Keratinocyte (primary cell): ENCODE data around the gene SIX5. TPM values are rescaled to one million over a fixed set of nuclear protein-coding genes. Genes with fewer than 3 reads are reported as not detected.

Experiments used
- DNase-seq: peaks from one replicate; pipeline ENCODE4 v3.0.0-alpha.2; 2011; ENCODE audit warnings: low read depth, missing footprints, low spot score
- FAIRE-seq: peaks from 2 replicates; lab custom pipeline; 2011; peaks lifted over from hg19 to GRCh38; lab: Jason Lieb, UNC
- H2AFZ ChIP-seq: 2 replicates; pipeline ENCODE4 v1.6.0; 2012; ENCODE audit warnings: low read length, control low read depth, inconsistent platforms; ENCODE audit not compliant: control insufficient read depth
- H3K27ac ChIP-seq: 2 replicates; pipeline ENCODE4 v1.5.1; 2011; ENCODE audit warnings: low read length; ENCODE audit not compliant: control insufficient read depth, insufficient read depth
- H3K27me3 ChIP-seq: 3 replicates; pipeline ENCODE4 v1.6.0; 2011; ENCODE audit warnings: low read length; ENCODE audit not compliant: control insufficient read depth, insufficient read depth; ENCODE audit errors: extremely low read depth
- H3K36me3 ChIP-seq, 2 experiments: 2 replicates in 1 of 2; 3 replicates in 1 of 2; pipeline ENCODE4 v1.5.1; 2011; ENCODE audit warnings: low read length in 2 of 2, mild to moderate bottlenecking in 1 of 2; ENCODE audit not compliant: control insufficient read depth in 2 of 2, insufficient read depth in 2 of 2; ENCODE audit errors: extremely low read depth in 1 of 2
- H3K4me1 ChIP-seq: 3 replicates; pipeline ENCODE4 v1.5.1; 2011; ENCODE audit warnings: low read length; ENCODE audit not compliant: control insufficient read depth, insufficient read depth; ENCODE audit errors: extremely low read depth
- H3K4me2 ChIP-seq: 3 replicates; pipeline ENCODE4 v1.6.0; 2011; ENCODE audit warnings: low read depth, low read length; ENCODE audit not compliant: control insufficient read depth, insufficient read depth; ENCODE audit errors: extremely low read depth
- H3K4me3 ChIP-seq, 3 experiments: fragments of 200-600 bp in 1 of 3; sonication (generic) in 1 of 3; 2 replicates in 2 of 3; 3 replicates in 1 of 3; pipeline ENCODE4 v1.5.1; 2011 to 2016; ENCODE audit warnings: low read length in 3 of 3, mild to moderate bottlenecking in 3 of 3, control low read depth in 2 of 3, inconsistent platforms in 1 of 3, low read depth in 1 of 3, mixed read lengths in 1 of 3, mixed run types in 1 of 3, moderate library complexity in 1 of 3; ENCODE audit not compliant: control insufficient read depth in 2 of 3, insufficient read depth in 2 of 3; ENCODE audit errors: extremely low read depth in 1 of 3
- H3K79me2 ChIP-seq: 2 replicates; pipeline ENCODE4 v1.6.0; 2012; ENCODE audit warnings: low read length; ENCODE audit not compliant: control insufficient read depth, insufficient read depth
- H3K9ac ChIP-seq: 3 replicates; pipeline ENCODE4 v1.6.0; 2011; ENCODE audit warnings: low read length; ENCODE audit not compliant: control insufficient read depth, insufficient read depth; ENCODE audit errors: extremely low read depth
- H3K9me1 ChIP-seq: 3 replicates; pipeline ENCODE4 v1.6.0; 2011; ENCODE audit warnings: low read length; ENCODE audit not compliant: control insufficient read depth, insufficient read depth; ENCODE audit errors: extremely low read depth
- H3K9me3 ChIP-seq: 2 replicates; pipeline ENCODE4 v1.5.1; 2012; ENCODE audit warnings: low read depth, low read length; ENCODE audit not compliant: control insufficient read depth
- H4K20me1 ChIP-seq: 3 replicates; pipeline ENCODE4 v1.6.0; 2011; ENCODE audit warnings: low read length; ENCODE audit not compliant: control insufficient read depth, insufficient read depth; ENCODE audit errors: extremely low read depth
- CTCF ChIP-seq, 3 experiments: IDR thresholded peaks in 1 of 3; conservative IDR thresholded peaks in 1 of 3; optimal IDR thresholded peaks in 1 of 3; 2 replicates in 2 of 3; 3 replicates in 1 of 3; pipeline versions ENCODE3 to v1.5.1; 2011; ENCODE audit warnings: low read length in 3 of 3, mild to moderate bottlenecking in 3 of 3, moderate library complexity in 2 of 3, control low read depth in 1 of 3, inconsistent platforms in 1 of 3; ENCODE audit not compliant: insufficient read depth in 2 of 3; ENCODE audit errors: extremely low read depth in 1 of 3
- EZH2 ChIP-seq: IDR thresholded peaks from one replicate; pipeline ENCODE4 v1.6.1; 2012; ENCODE audit warnings: inconsistent platforms, mild to moderate bottlenecking, low read length, moderate library complexity
- dilution Hi-C: fragments of 300-500 bp; cut with MboI; formaldehyde crosslinking; loops from one replicate; pipeline ENCODE4 v1.7.0; 2020; ENCODE audit warnings: low sequenced_read_pairs; ENCODE audit not compliant: extremely low pct_ligation_motif_present
- polyA plus RNA-seq, 5 experiments: library from polyadenylated mRNA; depleted of rRNA in 3 of 5; stranded (reverse) in 3 of 5; stranded (forward) in 1 of 5; unstranded in 1 of 5; fragments of >200 nt; gene quantifications; 1 replicate in 1 of 5; 2 replicates in 3 of 5; 3 replicates in 1 of 5; pipeline versions ENCODE4 v1.2.1 to v1.2.3, GENCODE V29; 2011 to 2012; ENCODE audit warnings: missing spikeins in 2 of 5, low read depth in 1 of 5, low replicate concordance in 1 of 5

SIX5 gene
- polyA plus RNA-seq, 1 donor (not counting 4 experiments of a cell fraction or from before 2014, with no cell fraction given): 1.3 TPM

- no peak overlapping the region for H3K4me2 ChIP-seq
- peaks cover 2% of the 10 kb centered on the region for H4K20me1 ChIP-seq
- H3K9me1 ChIP-seq: no peaks in the 10 kb centered on the region
- H2AFZ ChIP-seq: no peak overlapping the region
- dilution Hi-C loops: no loop called here
- H3K4me1 ChIP-seq: peaks cover 23% of the 10 kb centered on the region
- H3K9ac ChIP-seq: no peak overlapping the region
- no peaks in the 10 kb centered on the region for H3K27me3 ChIP-seq
- peaks cover 4 to 10% of the 10 kb centered on the region in 2 experiments for H3K36me3 ChIP-seq
- H3K9me3 ChIP-seq: no peaks in the 10 kb centered on the region
- H3K27ac ChIP-seq: no peak overlapping the region
- no peak overlapping the region for H3K4me3 ChIP-seq
- H3K79me2 ChIP-seq: no peaks in the 10 kb centered on the region
- FAIRE-seq: no peak
- no peak for DNase-seq
- TF ChIP-seq EZH2 (no peak), CTCF (optimal IDR thresholded peaks at IDR 0.05 in 1 of 3, IDR thresholded peaks at IDR 0.05 in 1 of 3, conservative IDR thresholded peaks at IDR 0.05 in 1 of 3; ENCODE audit: extremely low read depth in 1 of 3, insufficient read depth in 2 of 3, low read length in 3 of 3) (no peak)
Observed at GRCh38 chr19:45815481-45816216, 46.6 kb upstream of the SIX5 start.

GRCh38 chr19:45814851-45815480, 45.9 kb upstream of the SIX5 start, which contains the start of gene RSPH6A:
RSPH6A (minus strand) TSS chr19:45815308; CDS start chr19:45815176, 132 bp downstream.
- H3K9me3 ChIP-seq: no peaks in the 10 kb centered on the region
- FAIRE-seq (no peak), DNase-seq (no peak)
- H3K4me2 ChIP-seq: no peak within 1 kb of the TSS
- no peak within 1 kb of the TSS for H3K27ac ChIP-seq
- TF ChIP-seq EZH2: no peak
- no peak for TF ChIP-seq CTCF (optimal IDR thresholded peaks at IDR 0.05 in 1 of 3, IDR thresholded peaks at IDR 0.05 in 1 of 3, conservative IDR thresholded peaks at IDR 0.05 in 1 of 3; ENCODE audit: extremely low read depth in 1 of 3, insufficient read depth in 2 of 3, low read length in 3 of 3)
- H2AFZ ChIP-seq: no peak within 1 kb of the TSS
- H4K20me1 ChIP-seq: peaks cover 2% of the 10 kb centered on the region
- H3K79me2 ChIP-seq: no peaks in the 10 kb centered on the region
- no peak within 1 kb of the TSS for H3K9ac ChIP-seq
- dilution Hi-C loops: no loop called here
- H3K27me3 ChIP-seq: no peaks in the 10 kb centered on the region
- H3K4me3 ChIP-seq: no peak within 1 kb of the TSS
- no peaks in the 10 kb centered on the region for H3K9me1 ChIP-seq
- H3K36me3 ChIP-seq: peaks cover 4 to 9% of the 10 kb centered on the region in 2 experiments
- H3K4me1 ChIP-seq: peaks cover 28% of the 10 kb centered on the region
